ENCODE results near the gene ZNF709.
"Not testable (repeated sequence)": the region's sequence is repeated elsewhere in the genome, so short reads cannot be mapped to it uniquely, and the experiment has no call there.

GRCh38 chr19:12439686-12440540, 44.7 kb downstream of the ZNF709 start:
- TF ChIP-seq CTCF, POLR2A (IDR thresholded peaks at IDR 0.05): not testable (repeated sequence)
